Liver (tissue), 3 donors: ENCODE data around the gene TIAM2.

Experiments used
- CTCF ChIP-seq: fragments of 150-350 bp; IDR thresholded peaks from 2 replicates; pipeline ENCODE4 v1.5.1; 2017; ENCODE audit warnings: improper control_type of control experiment, low read depth, low read length; ENCODE audit not compliant: missing input control
- GABPA ChIP-seq, 2 donors: IDR thresholded peaks in 1 of 2; conservative IDR thresholded peaks in 1 of 2; 2 replicates each; pipeline ENCODE4 v1.6.1; 2016; ENCODE audit warnings: antibody characterized with exemption in 2 of 2, mild to moderate bottlenecking in 1 of 2, moderate library complexity in 1 of 2
- JUND ChIP-seq, 2 donors: IDR thresholded peaks; 2 replicates each; pipeline ENCODE4 v1.6.1; 2016; ENCODE audit warnings: antibody characterized with exemption in 2 of 2
- RAD21 ChIP-seq, 2 donors: IDR thresholded peaks; 2 replicates each; pipeline ENCODE4 v1.6.1; 2016; ENCODE audit warnings: antibody characterized with exemption in 2 of 2, mild to moderate bottlenecking in 2 of 2
- REST ChIP-seq: IDR thresholded peaks from 2 replicates; pipeline ENCODE4 v1.6.1; 2016; ENCODE audit warnings: antibody characterized with exemption, mild to moderate bottlenecking
- TAF1 ChIP-seq: conservative IDR thresholded peaks from 2 replicates; pipeline ENCODE4 v1.6.1; 2016; ENCODE audit warnings: antibody characterized with exemption, mild to moderate bottlenecking
- ZBTB33 ChIP-seq: IDR thresholded peaks from 2 replicates; pipeline ENCODE4 v1.6.1; 2016; ENCODE audit warnings: antibody characterized with exemption
- donor health status: healthy.
- donor health status: healthy.

GRCh38 chr6:155197932-155198331, 202.8 kb downstream of the TIAM2 start:
- TF ChIP-seq CTCF (no peak), RAD21 (IDR thresholded peaks at IDR 0.05) (no peak), REST (no peak), GABPA (IDR thresholded peaks at IDR 0.05 in 1 of 2, conservative IDR thresholded peaks at IDR 0.05 in 1 of 2) (no peak), ZBTB33 (no peak), TAF1 (no peak), JUND (IDR thresholded peaks at IDR 0.05) (no peak)
